Keratinocyte (primary cell): ENCODE results near the gene HABP4. TPM values are rescaled to one million over a fixed set of nuclear protein-coding genes. Genes with fewer than 3 reads are reported as not detected.
"Not testable (repeated sequence)": the region's sequence is repeated elsewhere in the genome, so short reads cannot be mapped to it uniquely, and the experiment has no call there.

Experiments
- DNase-seq: peaks from one replicate; pipeline ENCODE4 v3.0.0-alpha.2; 2011; ENCODE audit warnings: low read depth, missing footprints, low spot score
- FAIRE-seq: peaks from 2 replicates; lab custom pipeline; 2011; peaks lifted over from hg19 to GRCh38; lab: Jason Lieb, UNC
- H2AFZ ChIP-seq: 2 replicates; pipeline ENCODE4 v1.6.0; 2012; ENCODE audit warnings: low read length, control low read depth, inconsistent platforms; ENCODE audit not compliant: control insufficient read depth
- H3K27ac ChIP-seq: 2 replicates; pipeline ENCODE4 v1.5.1; 2011; ENCODE audit warnings: low read length; ENCODE audit not compliant: control insufficient read depth, insufficient read depth
- H3K27me3 ChIP-seq: 3 replicates; pipeline ENCODE4 v1.6.0; 2011; ENCODE audit warnings: low read length; ENCODE audit not compliant: control insufficient read depth, insufficient read depth; ENCODE audit errors: extremely low read depth
- H3K36me3 ChIP-seq, 2 experiments: 2 replicates in 1 of 2; 3 replicates in 1 of 2; pipeline ENCODE4 v1.5.1; 2011; ENCODE audit warnings: low read length in 2 of 2, mild to moderate bottlenecking in 1 of 2; ENCODE audit not compliant: control insufficient read depth in 2 of 2, insufficient read depth in 2 of 2; ENCODE audit errors: extremely low read depth in 1 of 2
- H3K4me1 ChIP-seq: 3 replicates; pipeline ENCODE4 v1.5.1; 2011; ENCODE audit warnings: low read length; ENCODE audit not compliant: control insufficient read depth, insufficient read depth; ENCODE audit errors: extremely low read depth
- H3K4me2 ChIP-seq: 3 replicates; pipeline ENCODE4 v1.6.0; 2011; ENCODE audit warnings: low read depth, low read length; ENCODE audit not compliant: control insufficient read depth, insufficient read depth; ENCODE audit errors: extremely low read depth
- H3K4me3 ChIP-seq, 3 experiments: fragments of 200-600 bp in 1 of 3; sonication (generic) in 1 of 3; 2 replicates in 2 of 3; 3 replicates in 1 of 3; pipeline ENCODE4 v1.5.1; 2011 to 2016; ENCODE audit warnings: low read length in 3 of 3, mild to moderate bottlenecking in 3 of 3, control low read depth in 2 of 3, inconsistent platforms in 1 of 3, low read depth in 1 of 3, mixed read lengths in 1 of 3, mixed run types in 1 of 3, moderate library complexity in 1 of 3; ENCODE audit not compliant: control insufficient read depth in 2 of 3, insufficient read depth in 2 of 3; ENCODE audit errors: extremely low read depth in 1 of 3
- H3K79me2 ChIP-seq: 2 replicates; pipeline ENCODE4 v1.6.0; 2012; ENCODE audit warnings: low read length; ENCODE audit not compliant: control insufficient read depth, insufficient read depth
- H3K9ac ChIP-seq: 3 replicates; pipeline ENCODE4 v1.6.0; 2011; ENCODE audit warnings: low read length; ENCODE audit not compliant: control insufficient read depth, insufficient read depth; ENCODE audit errors: extremely low read depth
- H3K9me1 ChIP-seq: 3 replicates; pipeline ENCODE4 v1.6.0; 2011; ENCODE audit warnings: low read length; ENCODE audit not compliant: control insufficient read depth, insufficient read depth; ENCODE audit errors: extremely low read depth
- H3K9me3 ChIP-seq: 2 replicates; pipeline ENCODE4 v1.5.1; 2012; ENCODE audit warnings: low read depth, low read length; ENCODE audit not compliant: control insufficient read depth
- H4K20me1 ChIP-seq: 3 replicates; pipeline ENCODE4 v1.6.0; 2011; ENCODE audit warnings: low read length; ENCODE audit not compliant: control insufficient read depth, insufficient read depth; ENCODE audit errors: extremely low read depth
- EZH2 ChIP-seq: IDR thresholded peaks from one replicate; pipeline ENCODE4 v1.6.1; 2012; ENCODE audit warnings: inconsistent platforms, mild to moderate bottlenecking, low read length, moderate library complexity
- dilution Hi-C: fragments of 300-500 bp; cut with MboI; formaldehyde crosslinking; loops from one replicate; pipeline ENCODE4 v1.7.0; 2020; ENCODE audit warnings: low sequenced_read_pairs; ENCODE audit not compliant: extremely low pct_ligation_motif_present
- polyA plus RNA-seq, 5 experiments: library from polyadenylated mRNA; depleted of rRNA in 3 of 5; stranded (reverse) in 3 of 5; stranded (forward) in 1 of 5; unstranded in 1 of 5; fragments of >200 nt; gene quantifications; 1 replicate in 1 of 5; 2 replicates in 3 of 5; 3 replicates in 1 of 5; pipeline versions ENCODE4 v1.2.1 to v1.2.3, GENCODE V29; 2011 to 2012; ENCODE audit warnings: missing spikeins in 2 of 5, low read depth in 1 of 5, low replicate concordance in 1 of 5
- TF ChIP-seq, protein P1 (sequence below), 3 experiments: IDR thresholded peaks in 1 of 3; conservative IDR thresholded peaks in 1 of 3; optimal IDR thresholded peaks in 1 of 3; 2 replicates in 2 of 3; 3 replicates in 1 of 3; pipeline versions ENCODE3 to v1.5.1; 2011; ENCODE audit warnings: low read length in 3 of 3, mild to moderate bottlenecking in 3 of 3, moderate library complexity in 2 of 3, control low read depth in 1 of 3, inconsistent platforms in 1 of 3; ENCODE audit not compliant: insufficient read depth in 2 of 3; ENCODE audit errors: extremely low read depth in 1 of 3

The HABP4 gene
- polyA plus RNA-seq, 1 donor (not counting 4 experiments of a cell fraction or from before 2014, with no cell fraction given) = 6.8 TPM

DNA sequence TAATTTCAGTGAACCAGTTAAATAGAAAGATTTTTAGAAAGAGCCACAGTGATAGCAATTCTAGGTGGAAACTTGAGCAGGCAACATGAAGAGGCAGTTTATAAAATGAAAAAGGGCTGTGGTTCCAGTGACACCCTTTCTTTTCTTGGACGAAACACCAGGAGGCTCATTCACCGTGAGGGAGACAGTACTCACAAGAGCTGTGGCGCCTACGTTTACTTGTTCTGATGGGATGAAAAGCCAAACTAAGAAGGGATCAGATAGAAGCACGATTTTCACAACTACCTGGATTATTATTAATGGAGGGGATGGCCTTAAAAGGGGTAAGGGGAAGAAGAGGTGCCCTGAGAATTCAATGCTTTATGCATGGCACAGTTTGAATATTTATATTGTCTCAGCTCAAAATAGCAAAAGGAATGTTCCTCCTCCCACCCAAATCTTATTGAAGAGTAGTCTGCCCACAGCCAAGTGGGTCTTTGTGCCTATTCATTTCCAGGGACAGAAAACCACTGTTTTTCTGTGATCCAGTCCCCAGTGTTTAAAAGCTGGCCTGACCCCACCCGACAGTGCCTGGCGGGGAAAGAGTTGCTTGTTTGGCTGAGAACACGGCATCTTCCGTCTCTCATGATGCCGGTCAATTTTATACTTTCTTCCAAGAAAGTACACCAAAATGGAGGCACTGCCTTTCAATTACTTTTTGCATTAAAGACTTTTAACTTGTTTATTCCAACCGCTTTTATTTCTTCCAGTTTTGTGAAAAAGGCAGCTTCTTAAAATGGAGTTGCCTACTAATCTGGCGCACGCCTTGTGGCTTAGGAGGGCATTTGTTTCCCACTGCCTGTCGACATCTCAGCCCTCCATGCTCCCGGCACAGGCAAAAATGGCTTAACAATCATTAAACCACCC lies 51.9 kb downstream of the HABP4 start:
- no peak for DNase-seq
- no peak overlapping the region for H3K4me2 ChIP-seq
- H3K79me2 ChIP-seq = no peaks in the 10 kb centered on the region
- no peaks in the 10 kb centered on the region for H3K9me3 ChIP-seq
- H3K9me1 ChIP-seq = no peaks in the 10 kb centered on the region
- TF ChIP-seq EZH2 = no peak
- TF ChIP-seq, protein P1, sequence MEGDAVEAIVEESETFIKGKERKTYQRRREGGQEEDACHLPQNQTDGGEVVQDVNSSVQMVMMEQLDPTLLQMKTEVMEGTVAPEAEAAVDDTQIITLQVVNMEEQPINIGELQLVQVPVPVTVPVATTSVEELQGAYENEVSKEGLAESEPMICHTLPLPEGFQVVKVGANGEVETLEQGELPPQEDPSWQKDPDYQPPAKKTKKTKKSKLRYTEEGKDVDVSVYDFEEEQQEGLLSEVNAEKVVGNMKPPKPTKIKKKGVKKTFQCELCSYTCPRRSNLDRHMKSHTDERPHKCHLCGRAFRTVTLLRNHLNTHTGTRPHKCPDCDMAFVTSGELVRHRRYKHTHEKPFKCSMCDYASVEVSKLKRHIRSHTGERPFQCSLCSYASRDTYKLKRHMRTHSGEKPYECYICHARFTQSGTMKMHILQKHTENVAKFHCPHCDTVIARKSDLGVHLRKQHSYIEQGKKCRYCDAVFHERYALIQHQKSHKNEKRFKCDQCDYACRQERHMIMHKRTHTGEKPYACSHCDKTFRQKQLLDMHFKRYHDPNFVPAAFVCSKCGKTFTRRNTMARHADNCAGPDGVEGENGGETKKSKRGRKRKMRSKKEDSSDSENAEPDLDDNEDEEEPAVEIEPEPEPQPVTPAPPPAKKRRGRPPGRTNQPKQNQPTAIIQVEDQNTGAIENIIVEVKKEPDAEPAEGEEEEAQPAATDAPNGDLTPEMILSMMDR (optimal IDR thresholded peaks at IDR 0.05 in 1 of 3, IDR thresholded peaks at IDR 0.05 in 1 of 3, conservative IDR thresholded peaks at IDR 0.05 in 1 of 3; ENCODE audit: extremely low read depth in 1 of 3, insufficient read depth in 2 of 3, low read length in 3 of 3) = no peak
- no peaks in the 10 kb centered on the region for H3K27me3 ChIP-seq
- no peak overlapping the region for H3K4me3 ChIP-seq
- no peak overlapping the region for H2AFZ ChIP-seq
- no peak overlapping the region for H3K9ac ChIP-seq
- no peak overlapping the region for H3K27ac ChIP-seq
- dilution Hi-C loops = no loop called here
- FAIRE-seq = no peak
- H3K4me1 ChIP-seq = no peaks in the 10 kb centered on the region
- no peaks in the 10 kb centered on the region for H4K20me1 ChIP-seq
- peaks cover 0 to 2% of the 10 kb centered on the region in 2 experiments for H3K36me3 ChIP-seq

DNA sequence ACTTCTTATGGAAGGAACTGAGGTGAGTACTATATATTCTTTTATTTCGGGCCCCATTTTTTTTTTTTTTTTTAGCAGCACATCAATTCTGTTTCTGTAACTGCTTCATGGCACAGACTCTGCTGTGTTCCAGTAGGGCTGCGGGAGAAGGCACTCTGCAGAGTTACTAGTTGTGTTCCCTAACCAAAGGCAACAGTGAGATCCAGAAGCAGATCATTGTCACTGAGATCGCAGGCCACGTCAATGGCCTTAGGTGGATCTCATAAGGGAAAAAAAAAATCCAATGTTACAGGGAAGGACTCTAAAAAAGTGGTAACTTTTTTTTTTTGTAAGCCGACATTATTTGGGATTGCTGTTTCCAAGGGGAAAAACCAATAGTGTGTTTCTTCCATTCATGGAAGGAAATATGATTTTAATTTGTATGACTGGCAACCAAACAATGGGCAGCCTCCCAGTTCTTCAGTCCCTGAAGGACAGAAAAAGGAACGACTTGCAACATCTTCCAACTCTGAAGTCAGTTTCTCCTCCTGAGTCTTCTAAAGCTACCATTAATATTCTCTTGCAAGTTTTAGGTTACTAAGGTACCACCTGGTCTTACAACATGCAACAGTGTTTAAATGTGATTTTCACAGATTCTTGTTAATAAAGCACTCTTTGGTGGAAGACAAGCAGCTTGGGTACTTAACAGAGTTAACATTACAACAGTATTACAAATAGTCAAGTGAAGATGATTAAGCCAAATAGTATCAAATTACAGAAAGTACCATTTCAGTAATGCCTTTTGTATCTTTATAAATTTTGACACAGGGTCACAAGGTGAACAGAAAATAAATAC lies 52.8 kb downstream of the HABP4 start:
- no peak overlapping the region for H3K27ac ChIP-seq
- H3K4me3 ChIP-seq = no peak overlapping the region
- dilution Hi-C loops = no loop called here
- no peaks in the 10 kb centered on the region for H3K79me2 ChIP-seq
- no peak for DNase-seq
- TF ChIP-seq, protein P1 (optimal IDR thresholded peaks at IDR 0.05 in 1 of 3, IDR thresholded peaks at IDR 0.05 in 1 of 3, conservative IDR thresholded peaks at IDR 0.05 in 1 of 3; ENCODE audit: extremely low read depth in 1 of 3, insufficient read depth in 2 of 3, low read length in 3 of 3) = no peak
- no peak for TF ChIP-seq EZH2
- no peaks in the 10 kb centered on the region for H3K4me1 ChIP-seq
- H4K20me1 ChIP-seq = no peaks in the 10 kb centered on the region
- no peak for FAIRE-seq
- no peaks in the 10 kb centered on the region for H3K9me1 ChIP-seq
- H3K9ac ChIP-seq = no peak overlapping the region
- no peaks in the 10 kb centered on the region for H3K27me3 ChIP-seq
- H2AFZ ChIP-seq = no peak overlapping the region
- H3K36me3 ChIP-seq = peaks cover 0 to 2% of the 10 kb centered on the region in 2 experiments
- no peaks in the 10 kb centered on the region for H3K9me3 ChIP-seq
- H3K4me2 ChIP-seq = no peak overlapping the region

DNA sequence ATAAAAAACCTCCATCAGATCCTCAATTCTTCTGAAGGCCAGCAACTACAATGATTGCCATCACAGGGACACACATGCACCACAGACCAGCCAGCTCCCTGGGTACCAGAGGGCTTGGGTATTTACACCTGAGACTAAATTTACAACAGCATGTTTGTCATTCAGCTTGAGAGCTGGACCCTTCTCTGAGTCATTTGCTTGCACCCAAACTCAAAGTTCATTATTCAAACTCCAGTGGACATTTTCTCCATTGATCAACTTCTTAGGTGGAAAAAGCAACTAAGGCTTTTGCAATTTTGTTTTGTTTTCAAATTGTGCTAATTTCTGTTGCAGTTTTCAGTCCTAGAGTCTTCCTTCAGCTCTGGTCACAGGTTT lies 53.4 kb downstream of the HABP4 start:
- H3K4me2 ChIP-seq, DNase-seq, H3K4me1 ChIP-seq, H3K4me3 ChIP-seq, H3K9me3 ChIP-seq, H3K9ac ChIP-seq, H4K20me1 ChIP-seq, H2AFZ ChIP-seq, H3K27me3 ChIP-seq, H3K36me3 ChIP-seq, FAIRE-seq, H3K79me2 ChIP-seq, dilution Hi-C loops, H3K9me1 ChIP-seq, H3K27ac ChIP-seq: not testable (repeated sequence)
